H1 (cell line): ENCODE data around the gene PHC3. TPM values are rescaled to one million over a fixed set of nuclear protein-coding genes. Genes with fewer than 3 reads are reported as not detected.

Experiments
- CTCF ChIA-PET: fragments of 300-600 bp; sonication (Branson Sonifier 250); formaldehyde crosslinking; loops from one replicate; lab custom pipeline; 2021; ENCODE audit not compliant: partially characterized antibody; lab: Charles Lee
- POLR2A ChIA-PET: fragments of 300-600 bp; sonication (Branson Sonifier 250); formaldehyde crosslinking; loops from one replicate; lab custom pipeline; 2021; ENCODE audit warnings: inconsistent platforms; ENCODE audit not compliant: partially characterized antibody; lab: Charles Lee
- DNase-seq, 2 experiments: peaks; one replicate each; pipeline versions ENCODE4 v3.0.0 to v3.0.0-alpha.2; 2010 to 2022; ENCODE audit warnings: low spot score in 2 of 2, low read depth in 1 of 2, mixed read lengths in 1 of 2
- FAIRE-seq: peaks from 2 replicates; lab custom pipeline; 2011; peaks lifted over from hg19 to GRCh38; lab: Jason Lieb, UNC
- H2AFZ ChIP-seq: 2 replicates; pipeline ENCODE4 v1.8.1; 2012; ENCODE audit warnings: low read length, inconsistent platforms
- H2AK5ac ChIP-seq: 2 replicates; pipeline ENCODE4 v1.6.1; 2013; ENCODE audit warnings: low read depth, low read length
- H2BK120ac ChIP-seq: replicated peaks from 2 replicates; pipeline ENCODE3; 2013; ENCODE audit warnings: low read depth, low read length, inconsistent platforms
- H2BK12ac ChIP-seq: 2 replicates; pipeline ENCODE4 v1.6.1; 2013; ENCODE audit warnings: low read depth, low read length
- H2BK15ac ChIP-seq: 2 replicates; pipeline ENCODE4 v1.6.1; 2013; ENCODE audit warnings: low read length
- H2BK20ac ChIP-seq: 2 replicates; pipeline ENCODE4 v1.6.1; 2013; ENCODE audit warnings: low read length
- H2BK5ac ChIP-seq: 2 replicates; pipeline ENCODE4 v1.6.1; 2013; ENCODE audit warnings: low read depth, low read length
- H3K14ac ChIP-seq: 2 replicates; pipeline ENCODE4 v1.6.1; 2013; ENCODE audit warnings: inconsistent platforms; ENCODE audit not compliant: insufficient read length
- H3K18ac ChIP-seq: 2 replicates; pipeline ENCODE4 v1.6.1; 2013; ENCODE audit warnings: low read length; ENCODE audit errors: extremely low read depth
- H3K23ac ChIP-seq: 2 replicates; pipeline ENCODE4 v1.6.1; 2013; ENCODE audit warnings: inconsistent platforms; ENCODE audit not compliant: insufficient read length
- H3K23me2 ChIP-seq: 2 replicates; pipeline ENCODE4 v1.6.1; 2013; ENCODE audit warnings: low read depth, low read length
- H3K27ac ChIP-seq: 2 replicates; pipeline ENCODE4 v1.6.1; 2011; ENCODE audit warnings: low read depth, low read length, inconsistent platforms
- H3K27me3 ChIP-seq, 4 experiments: replicated peaks in 1 of 4; 1 replicate in 1 of 4; 2 replicates in 3 of 4; pipeline versions ENCODE4 v1.6.1 to v1.8.1; 2011 to 2013; ENCODE audit warnings: low read length in 3 of 4, mild to moderate bottlenecking in 3 of 4, inconsistent platforms in 2 of 4, mixed read lengths in 2 of 4, moderate library complexity in 1 of 4; ENCODE audit not compliant: control insufficient read depth in 3 of 4, insufficient read depth in 3 of 4; ENCODE audit errors: extremely low read depth in 1 of 4
- H3K36me3 ChIP-seq, 4 experiments: 2 replicates each; pipeline versions ENCODE4 v1.6.1 to v1.8.1; 2011 to 2013; ENCODE audit warnings: mild to moderate bottlenecking in 4 of 4, low read length in 3 of 4, moderate library complexity in 2 of 4, control low read depth in 1 of 4, inconsistent platforms in 1 of 4; ENCODE audit not compliant: insufficient read depth in 4 of 4, control insufficient read depth in 2 of 4
- H3K4ac ChIP-seq: replicated peaks from 2 replicates; pipeline ENCODE3; 2013; ENCODE audit warnings: low read length, low read depth, mixed read lengths, inconsistent platforms; ENCODE audit not compliant: insufficient read length
- H3K4me1 ChIP-seq, 4 experiments: replicated peaks in 1 of 4; 1 replicate in 1 of 4; 2 replicates in 3 of 4; pipeline versions ENCODE4 v1.6.1 to v1.8.1; 2011 to 2013; ENCODE audit warnings: low read length in 3 of 4, inconsistent platforms in 2 of 4, mixed read lengths in 1 of 4; ENCODE audit not compliant: insufficient read depth in 4 of 4, control insufficient read depth in 3 of 4
- H3K4me2 ChIP-seq, 2 experiments: 2 replicates each; pipeline versions ENCODE4 v1.6.1 to v1.8.1; 2011 to 2013; ENCODE audit warnings: low read depth in 2 of 2, low read length in 2 of 2, control low read depth in 1 of 2, inconsistent platforms in 1 of 2, mild to moderate bottlenecking in 1 of 2; ENCODE audit not compliant: insufficient read depth in 1 of 2
- H3K4me3 ChIP-seq, 4 experiments: fragments of 200-600, 300-600 bp in 1 of 4; sonication (generic), shearing (Covaris generic), sonication (Bioruptor Twin) in 1 of 4; 2 replicates each; pipeline versions ENCODE4 v1.5.1 to v1.8.1; 2011 to 2016; ENCODE audit warnings: low read length in 4 of 4, low read depth in 3 of 4, control low read depth in 2 of 4, inconsistent platforms in 2 of 4, mild to moderate bottlenecking in 2 of 4, mixed read lengths in 1 of 4, moderate library complexity in 1 of 4; ENCODE audit not compliant: insufficient read depth in 2 of 4; ENCODE audit errors: extremely low read depth in 1 of 4
- H3K56ac ChIP-seq: replicated peaks from 2 replicates; pipeline ENCODE3; 2013; ENCODE audit warnings: low read depth, mild to moderate bottlenecking, mixed read lengths, low read length, inconsistent platforms; ENCODE audit not compliant: insufficient read length
- H3K79me1 ChIP-seq: 2 replicates; pipeline ENCODE4 v1.6.1; 2013; ENCODE audit warnings: low read depth, low read length, control low read depth
- H3K79me2 ChIP-seq, 2 experiments: 2 replicates each; pipeline versions ENCODE4 v1.6.1 to v1.8.1; 2012 to 2013; ENCODE audit warnings: low read length in 2 of 2, mild to moderate bottlenecking in 2 of 2, inconsistent platforms in 1 of 2; ENCODE audit not compliant: insufficient read depth in 2 of 2, control insufficient read depth in 1 of 2
- H3K9ac ChIP-seq, 4 experiments: replicated peaks in 1 of 4; 1 replicate in 1 of 4; 2 replicates in 3 of 4; pipeline versions ENCODE4 v1.6.1 to v1.8.1; 2011 to 2013; ENCODE audit warnings: low read depth in 3 of 4, low read length in 3 of 4, control low read depth in 2 of 4, mild to moderate bottlenecking in 2 of 4, moderate library complexity in 2 of 4, inconsistent platforms in 1 of 4; ENCODE audit errors: extremely low read depth in 1 of 4
- H3K9me3 ChIP-seq, 2 experiments: 2 replicates each; pipeline versions ENCODE4 v1.6.1 to v1.8.1; 2012 to 2013; ENCODE audit warnings: mild to moderate bottlenecking in 2 of 2, moderate library complexity in 2 of 2, control low read depth in 1 of 2, inconsistent platforms in 1 of 2, low read depth in 1 of 2, low read length in 1 of 2, mixed read lengths in 1 of 2; ENCODE audit not compliant: insufficient read depth in 2 of 2
- H4K20me1 ChIP-seq, 2 experiments: replicated peaks in 1 of 2; 2 replicates each; pipeline versions ENCODE3 to v1.8.1; 2011 to 2013; ENCODE audit warnings: inconsistent platforms in 2 of 2, low read length in 2 of 2, mild to moderate bottlenecking in 1 of 2; ENCODE audit not compliant: insufficient read depth in 2 of 2, control insufficient read depth in 1 of 2
- H4K5ac ChIP-seq: 2 replicates; pipeline ENCODE4 v1.6.1; 2013; ENCODE audit warnings: low read length, low read depth, mixed read lengths, inconsistent platforms; ENCODE audit not compliant: insufficient read length
- H4K8ac ChIP-seq: 2 replicates; pipeline ENCODE4 v1.8.0; 2013; ENCODE audit warnings: mild to moderate bottlenecking, moderate library complexity, low read length, inconsistent platforms; ENCODE audit not compliant: insufficient read depth; ENCODE audit errors: extremely low read depth
- H4K91ac ChIP-seq: replicated peaks from 2 replicates; pipeline ENCODE3; 2013; ENCODE audit warnings: low read length, mixed read lengths, inconsistent platforms; ENCODE audit not compliant: insufficient read length
- ATF2 ChIP-seq: IDR thresholded peaks from 2 replicates; pipeline ENCODE4 v1.6.1; 2012; ENCODE audit warnings: low read length, inconsistent platforms
- RBBP5 ChIP-seq: IDR thresholded peaks from 2 replicates; pipeline ENCODE4 v1.7.1; 2012; ENCODE audit warnings: low read depth, mild to moderate bottlenecking, inconsistent platforms, low read length, moderate library complexity, borderline replicate concordance
- WGBS, 2 experiments: shearing (Covaris generic) in 1 of 2; methylation state at CpG; one replicate each; pipeline versions ENCODE4 v1.1.6 to v1.1.7; 2013 to 2015; ENCODE audit warnings: low lambda C conversion rate in 2 of 2, mixed read lengths in 2 of 2, inconsistent platforms in 1 of 2, low coverage in 1 of 2, missing lambda C conversion rate in 1 of 2; ENCODE audit not compliant: insufficient replicate concordance in 2 of 2, insufficient coverage in 1 of 2, insufficient read length in 1 of 2; ENCODE audit errors: extremely low coverage in 1 of 2, missing lambda C conversion rate in 1 of 2; 5-methylcytosine and 5-hydroxymethylcytosine counted together
- polyA plus RNA-seq, 7 experiments: library from polyadenylated mRNA; depleted of rRNA in 3 of 7; stranded (reverse) in 5 of 7; unstranded in 2 of 7; fragments of >200 nt in 5 of 7; fragments of 200-250 nt in 2 of 7; gene quantifications; 1 replicate in 5 of 7; 2 replicates in 1 of 7; 4 replicates in 1 of 7; pipeline versions ENCODE4 v1.2.1 to v1.2.3, GENCODE V29; 2011 to 2013; ENCODE audit warnings: missing spikeins in 2 of 7, mixed read lengths in 2 of 7
- total RNA-seq: library from RNA; stranded (reverse); fragmentation: NEBNext Ultra II Directional; extraction: Animal tissue kit (Norgen Biotek cat#: 25700); gene quantifications from 2 replicates; pipeline ENCODE4 v1.2.1, GENCODE V29; 2021

The PHC3 gene
- total and polyA plus RNA-seq, 2 of the 8 experiments (the other 6 are each of a cell fraction or from before 2014, with no cell fraction given), result 26.4 to 29.2 TPM

GRCh38 chr3:170207717-170208116, 26.2 kb upstream of the PHC3 start:
- POLR2A ChIA-PET, result interaction anchor here (1.5 kb wide), 1 partner anchor 14 kb away, joined by 6 read pairs; the partner anchor contains the start of gene PRKCI
- Histone ChIP-seq H3K18ac (no peak overlapping the region), H3K4me2 (no peak overlapping the region), H3K79me1 (no peaks in the 10 kb centered on the region), H3K79me2 (no peaks in the 10 kb centered on the region), H4K8ac (no peak overlapping the region), H3K9me3 (no peaks in the 10 kb centered on the region), H2AK5ac (no peak overlapping the region), H4K91ac (no peak overlapping the region), H2BK12ac (no peak overlapping the region), H3K36me3 (no peaks in the 10 kb centered on the region), H3K27ac (no peak overlapping the region), H2AFZ (no peak overlapping the region), H3K4me3 (no peak overlapping the region), H3K27me3 (no peaks in the 10 kb centered on the region), H4K5ac (no peak overlapping the region), H3K23ac (no peak overlapping the region), H2BK5ac (no peak overlapping the region), H3K23me2 (0 out of 2 replicates have a peak, but pooled peaks cover 1% of the 10 kb centered on the region), H3K56ac (no peak overlapping the region), H3K9ac (no peak overlapping the region), H2BK20ac (no peak overlapping the region), H3K4ac (no peak overlapping the region), H2BK120ac (no peak overlapping the region), H3K4me1 (no peaks in the 10 kb centered on the region), H4K20me1 (no peaks in the 10 kb centered on the region), H3K14ac (no peak overlapping the region), H2BK15ac (no peak overlapping the region)
- TF ChIP-seq ATF2, result no peak
- TF ChIP-seq RBBP5, result no peak
- WGBS, 2 experiments, result 77% methylated on average over 6 of the region's 6 CpGs; no CpG with 5 or more reads in 1 of the 2 experiments
- CTCF ChIA-PET, result no interaction called here
- no peak for DNase-seq
- no peak for FAIRE-seq
